HG03039 (cell line): Measurements from ENCODE around the gene CDKN1B.

Experiments
- ATAC-seq: cut with Tn5 transposase; IDR thresholded peaks from one replicate; pipeline ENCODE4 v1.9.1; 2021; ENCODE audit warnings: mild to moderate bottlenecking, moderate library complexity; ENCODE audit not compliant: unreplicated experiment

The CDKN1B gene

GRCh38 chr12:12716793-12717585 is at the start of gene CDKN1B:
TSS of gene CDKN1B (plus strand) at chr12:12717368. CDS start at chr12:12717840, 472 bp downstream.
- ATAC-seq: peak; percentile 48

- ATAC-seq: no peak
Measured at GRCh38 chr12:12668005-12668404, 49.2 kb upstream of the CDKN1B start.

- ATAC-seq: no peak
Measured at GRCh38 chr12:12669020-12669419, 48.1 kb upstream of the CDKN1B start.

- no peak for ATAC-seq
Measured at GRCh38 chr12:12671850-12672660, 45.1 kb upstream of the CDKN1B start.

GRCh38 chr12:12673296-12673695 is 43.9 kb upstream of the CDKN1B start:
- peak; percentile 47 for ATAC-seq

- ATAC-seq: no peak
Measured at GRCh38 chr12:12676605-12677004, 40.6 kb upstream of the CDKN1B start.

GRCh38 chr12:12681061-12681765 is 36.0 kb upstream of the CDKN1B start:
- ATAC-seq: no peak

GRCh38 chr12:12682284-12682683 is 34.9 kb upstream of the CDKN1B start:
- no peak for ATAC-seq

- no peak for ATAC-seq
Measured at GRCh38 chr12:12683136-12683697, 34.0 kb upstream of the CDKN1B start.

GRCh38 chr12:12683725-12684124 is 33.4 kb upstream of the CDKN1B start:
- ATAC-seq: no peak

GRCh38 chr12:12684375-12685106 is 32.6 kb upstream of the CDKN1B start:
- ATAC-seq: no peak

GRCh38 chr12:12685305-12685704 is 31.9 kb upstream of the CDKN1B start:
- ATAC-seq: no peak

GRCh38 chr12:12686472-12686871 is 30.7 kb upstream of the CDKN1B start:
- ATAC-seq: no peak

- no peak for ATAC-seq
Measured at GRCh38 chr12:12686925-12687324, 30.2 kb upstream of the CDKN1B start.

GRCh38 chr12:12689647-12690300 is 27.4 kb upstream of the CDKN1B start:
- no peak for ATAC-seq

GRCh38 chr12:12691549-12691948 is 25.6 kb upstream of the CDKN1B start:
- no peak for ATAC-seq

GRCh38 chr12:12693111-12693671 is 24.0 kb upstream of the CDKN1B start:
- ATAC-seq: no peak

- peak; percentile 55 for ATAC-seq
Measured at GRCh38 chr12:12696562-12697383, 20.4 kb upstream of the CDKN1B start.

GRCh38 chr12:12699345-12699744 is 17.8 kb upstream of the CDKN1B start:
- no peak for ATAC-seq
